K562 (cell line): Measurements from ENCODE around the gene ARL6IP6. TPM values are rescaled to one million over a fixed set of nuclear protein-coding genes. Genes with fewer than 3 reads are reported as not detected.
A peak's percentile ranks its signal among the peaks of the same experiment; 100 is the strongest.

Experiments
- ATAC-seq: fragments of 200-7000 bp; cut with Tn5 transposase; 3 replicates; pipeline ENCODE4 v1.9.1; 2020; ENCODE audit warnings: moderate library complexity
- BruUV-seq: library from RNA; stranded (reverse); fragments of 400-500 nt; replicated peaks from 2 replicates; lab custom pipeline; 2021; lab: Mats Ljungman, UMichigan
- CTCF ChIA-PET: fragments of 300-600 bp; formaldehyde crosslinking; extraction: SDS; loops from one replicate; lab custom pipeline; 2021; ENCODE audit warnings: low intra/inter-chr PET ratio; lab: Yijun Ruan, JAX
- POLR2A ChIA-PET: fragments of 300-600, 350-650 bp; sonication (Branson Sonifier 250); formaldehyde crosslinking; extraction: SDS; loops from one replicate; lab custom pipeline; 2021; ENCODE audit warnings: antibody characterized with exemption, inconsistent platforms; lab: Yijun Ruan, JAX
- DNase-seq, 4 experiments: peaks; one replicate each; pipeline versions ENCODE4 v3.0.0 to v3.0.0-alpha.2; 2011 to 2018; ENCODE audit warnings: low spot score in 3 of 4, mixed read lengths in 3 of 4; ENCODE audit errors: extremely low read depth in 1 of 4
- FAIRE-seq: peaks from 2 replicates; lab custom pipeline; 2011; peaks lifted over from hg19 to GRCh38; lab: Jason Lieb, UNC
- H2AFZ ChIP-seq: 2 replicates; pipeline ENCODE4 v1.6.0; 2011; ENCODE audit warnings: low read depth, low read length, control low read depth, inconsistent platforms
- H3K27ac ChIP-seq: fragments of 200-600 bp; 3 replicates; pipeline ENCODE4 v1.8.0; 2011; ENCODE audit warnings: low read depth, mild to moderate bottlenecking, control low read depth, inconsistent platforms, low read length, moderate library complexity, mixed read lengths; ENCODE audit errors: extremely low read depth
- H3K27me3 ChIP-seq, 2 experiments: fragments of 300-600 bp in 1 of 2; 2 replicates in 1 of 2; 3 replicates in 1 of 2; pipeline versions ENCODE4 v1.6.0 to v1.8.0; 2011; ENCODE audit warnings: inconsistent platforms in 2 of 2, low read length in 2 of 2, mild to moderate bottlenecking in 1 of 2, mixed read lengths in 1 of 2, moderate library complexity in 1 of 2; ENCODE audit not compliant: control insufficient read depth in 2 of 2, insufficient read depth in 2 of 2
- H3K36me3 ChIP-seq: fragments of 300-600 bp; 3 replicates; pipeline ENCODE4 v1.8.0; 2011; ENCODE audit warnings: mild to moderate bottlenecking, low read length, inconsistent platforms; ENCODE audit not compliant: control insufficient read depth, insufficient read depth
- H3K4me1 ChIP-seq, 2 experiments: fragments of 200-600 bp in 1 of 2; replicated peaks in 1 of 2; 2 replicates in 1 of 2; 3 replicates in 1 of 2; pipeline versions ENCODE4 v1.5.1 to v1.8.0; 2011; ENCODE audit warnings: inconsistent platforms in 2 of 2, low read length in 2 of 2, mild to moderate bottlenecking in 1 of 2, mixed read lengths in 1 of 2, moderate library complexity in 1 of 2; ENCODE audit not compliant: control insufficient read depth in 2 of 2, insufficient read depth in 2 of 2
- H3K4me2 ChIP-seq: 2 replicates; pipeline ENCODE4 v1.6.1; 2011; ENCODE audit warnings: low read length, control low read depth, inconsistent platforms, mixed read lengths; ENCODE audit not compliant: insufficient read depth
- H3K4me3 ChIP-seq: fragments of 200-600 bp; sonication (generic), shearing (Covaris generic); 2 replicates; pipeline ENCODE4 v1.5.1; 2016; ENCODE audit warnings: control low read depth, inconsistent platforms
- H3K79me2 ChIP-seq: fragments of 200-600 bp; 3 replicates; pipeline ENCODE4 v1.8.0; 2011; ENCODE audit warnings: low read length, inconsistent platforms; ENCODE audit not compliant: control insufficient read depth, insufficient read depth
- H3K9ac ChIP-seq, 2 experiments: 2 replicates each; pipeline versions ENCODE4 v1.6.0 to v1.6.1; 2011; ENCODE audit warnings: low read depth in 2 of 2, low read length in 2 of 2, control low read depth in 1 of 2, inconsistent platforms in 1 of 2, mild to moderate bottlenecking in 1 of 2, mixed read lengths in 1 of 2; ENCODE audit not compliant: insufficient read depth in 1 of 2
- H3K9me1 ChIP-seq: one replicate; pipeline ENCODE4 v1.6.0; 2011; ENCODE audit warnings: inconsistent platforms, mild to moderate bottlenecking, low read length, moderate library complexity; ENCODE audit not compliant: control insufficient read depth, insufficient read depth
- H3K9me3 ChIP-seq: replicated peaks from 2 replicates; pipeline ENCODE4 v1.5.1; 2011; ENCODE audit warnings: low read depth, low read length, inconsistent platforms; ENCODE audit not compliant: control insufficient read depth, insufficient read depth
- H4K20me1 ChIP-seq: replicated peaks from 2 replicates; pipeline ENCODE4 v1.6.1; 2011; ENCODE audit warnings: low read length, inconsistent platforms, mixed read lengths; ENCODE audit not compliant: control insufficient read depth, insufficient read depth
- CBFA2T2 ChIP-seq: fragments of 450-650 bp; conservative IDR thresholded peaks from 2 replicates; pipeline ENCODE4 v1.6.1; 2017; ENCODE audit warnings: mild to moderate bottlenecking
- CREBBP ChIP-seq: IDR thresholded peaks from one replicate; pipeline ENCODE4 v1.6.1; 2012; ENCODE audit warnings: low read depth, mild to moderate bottlenecking, control low read depth, inconsistent platforms, low read length
- CTBP1 ChIP-seq: fragments of 450-650 bp; IDR thresholded peaks from 2 replicates; pipeline ENCODE4 v1.6.1; 2016; ENCODE audit warnings: borderline replicate concordance
- KDM5B ChIP-seq: fragments of 200-600 bp; sonication (generic); IDR thresholded peaks from 2 replicates; pipeline ENCODE4 v1.6.1; 2012; ENCODE audit warnings: low read depth, mild to moderate bottlenecking, moderate library complexity, low read length, control low read depth, inconsistent platforms; ENCODE audit not compliant: insufficient replicate concordance
- SMAD4 ChIP-seq: fragments of 250-450 bp; sonication (Bioruptor Pico); conservative IDR thresholded peaks from 2 replicates; pipeline ENCODE4 v1.8.0; 2021; ENCODE audit warnings: inconsistent platforms, mild to moderate bottlenecking, moderate library complexity
- SMARCC2 ChIP-seq: fragments of 450-650 bp; IDR thresholded peaks from 2 replicates; pipeline ENCODE4 v1.6.1; 2017; ENCODE audit warnings: antibody characterized with exemption, moderate library complexity, mild to moderate bottlenecking, low read depth
- SREBF2 ChIP-seq: sonication (generic); formaldehyde crosslinking; IDR thresholded peaks from 2 replicates; pipeline ENCODE4 v1.4.0; 2020; ENCODE audit warnings: mild to moderate bottlenecking, missing genetic modification reagents
- TSC22D4 ChIP-seq: fragments of 450-650 bp; IDR thresholded peaks from 2 replicates; pipeline ENCODE4 v1.6.1; 2016; ENCODE audit warnings: missing genetic modification characterization, missing biosample characterization, control low read depth
- WHSC1 ChIP-seq: IDR thresholded peaks from one replicate; pipeline ENCODE4 v1.6.1; 2012; ENCODE audit warnings: low read length, control low read depth, inconsistent platforms
- XRCC5 ChIP-seq: fragments of 200-400 bp; formaldehyde crosslinking; IDR thresholded peaks from 2 replicates; pipeline ENCODE4 v1.6.1; 2017; ENCODE audit warnings: low read depth, mild to moderate bottlenecking, low read length
- WGBS: fragments of 100-300 bp; shearing (Covaris generic); methylation state at CpG from one replicate; pipeline ENCODE4 v1.1.6; 2016; ENCODE audit warnings: low coverage, mixed read lengths; ENCODE audit not compliant: insufficient coverage; ENCODE audit errors: missing lambda C conversion rate; 5-methylcytosine and 5-hydroxymethylcytosine counted together
- in situ Hi-C: fragments of 300-500 bp; cut with MboI; formaldehyde crosslinking; loops from 4 replicates; pipeline ENCODE4 v1.15.0; 2018; ENCODE audit warnings: inconsistent platforms, mixed read lengths
- intact Hi-C: fragments of 100-400 bp; cut with micrococcal nuclease; formaldehyde crosslinking; loops from 2 replicates; pipeline ENCODE4 v1.14.2; 2022
- polyA plus RNA-seq, 8 experiments: library from polyadenylated mRNA; depleted of rRNA in 4 of 8; stranded (reverse) in 5 of 8; unstranded in 3 of 8; fragments of >200 nt; fragmentation: Nextera tagmentation in 2 of 8; fragmentation: Illumina TruSeq in 1 of 8; extraction: Ambion mirVana in 2 of 8; extraction: Trizol in 1 of 8; gene quantifications; 2 replicates each; pipeline versions ENCODE4 v1.2.1 to v1.2.3, GENCODE V29; 2011 to 2014; ENCODE audit warnings: inconsistent platforms in 1 of 8, missing spikeins in 1 of 8
- total RNA-seq, 7 experiments: library from RNA; depleted of rRNA in 6 of 7; stranded (reverse); fragments of >200 nt in 6 of 7; fragmentation: Illumina TruSeq in 2 of 7; extraction: Trizol in 2 of 7; gene quantifications; 2 replicates each; pipeline versions ENCODE4 v1.2.1 to v1.2.3, GENCODE V29; 2011 to 2021; ENCODE audit warnings: low replicate concordance in 1 of 7
- TF ChIP-seq, protein P1 (sequence below): sonication (generic); formaldehyde crosslinking; IDR thresholded peaks from 2 replicates; pipeline ENCODE4 v1.8.1; 2023; ENCODE audit warnings: mild to moderate bottlenecking, missing genetic modification reagents, moderate library complexity
- TF ChIP-seq, protein P2 (sequence below): fragments of 250-450 bp; sonication (Bioruptor Pico); IDR thresholded peaks from 2 replicates; pipeline ENCODE4 v1.8.0; 2022; ENCODE audit warnings: moderate library complexity, mild to moderate bottlenecking, inconsistent platforms
- TF ChIP-seq, protein P3 (sequence below): fragments of 450-650 bp; formaldehyde crosslinking; IDR thresholded peaks from 2 replicates; pipeline ENCODE4 v1.4.0; 2020; ENCODE audit warnings: mild to moderate bottlenecking

Gene ARL6IP6
- total and polyA plus RNA-seq, 9 of the 15 experiments (the other 6 are each of a cell fraction or from before 2014, with no cell fraction given): 19.2 to 98.5 (median 36.2) TPM

DNA sequence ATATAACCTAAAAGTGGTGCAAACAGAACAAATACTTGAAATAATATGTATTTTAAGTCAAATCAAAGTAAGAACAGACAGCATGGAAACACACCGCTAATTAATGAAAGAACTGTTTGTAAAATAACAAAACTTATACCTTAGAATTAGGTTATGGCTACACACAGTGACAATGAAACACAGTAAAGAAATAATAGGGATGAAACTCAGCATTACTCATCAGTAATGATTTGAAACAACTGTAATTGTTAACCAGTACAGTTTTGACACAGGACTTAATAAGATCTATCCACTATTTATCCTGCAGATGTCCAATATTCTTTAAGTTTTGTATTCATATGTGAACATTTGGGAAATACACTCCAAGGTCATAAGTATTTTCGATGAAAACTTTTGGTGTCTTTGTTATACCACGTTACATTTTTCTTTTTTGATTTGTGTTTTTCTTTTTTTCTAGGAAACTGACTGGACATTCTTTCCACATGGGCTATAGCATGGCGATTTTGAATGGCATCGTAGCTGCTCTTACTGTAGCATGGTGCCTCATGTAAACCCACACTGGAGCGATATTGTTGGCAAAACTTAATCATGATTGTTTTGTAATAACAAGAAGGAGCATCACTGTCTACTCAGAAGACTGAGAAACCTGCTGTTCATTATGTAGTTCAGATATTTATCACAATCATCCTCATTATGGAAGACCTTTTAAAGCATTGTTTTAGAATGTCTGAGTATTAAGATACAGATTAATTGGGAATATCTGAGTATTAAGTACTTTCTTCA, 41.1 kb downstream of the ARL6IP6 start:
- peak; percentile 6 for FAIRE-seq
- Histone ChIP-seq H3K4me1 (no peaks in the 10 kb centered on the region), H3K36me3 (peaks cover 47% of the 10 kb centered on the region; the same call in 2 of the 3 replicates), H3K9me3 (no peaks in the 10 kb centered on the region), H3K9me1 (no peaks in the 10 kb centered on the region), H3K27me3 (no peaks in the 10 kb centered on the region), H4K20me1 (no peaks in the 10 kb centered on the region), H3K27ac (no peak overlapping the region), H3K79me2 (no peaks in the 10 kb centered on the region), H3K9ac (no peak overlapping the region), H3K4me3 (no peak overlapping the region)
- intact Hi-C loops: no loop called here
- WGBS: 93% methylated on average over 6 of the region's 6 CpGs
- DNase-seq: no peak
- POLR2A ChIA-PET: no interaction called here
- BruUV-seq: no TSS peak
- TF ChIP-seq CTBP1 (no peak), CBFA2T2 (no peak), SREBF2 (CRISPR knock-in tag) (no peak), XRCC5 (no peak), SMARCC2 (no peak), SMAD4 (CRISPR knock-in tag) (no peak), WHSC1 (no peak), TSC22D4 (tag) (no peak), CREBBP (no peak), KDM5B (no peak)
- TF ChIP-seq, protein P1, sequence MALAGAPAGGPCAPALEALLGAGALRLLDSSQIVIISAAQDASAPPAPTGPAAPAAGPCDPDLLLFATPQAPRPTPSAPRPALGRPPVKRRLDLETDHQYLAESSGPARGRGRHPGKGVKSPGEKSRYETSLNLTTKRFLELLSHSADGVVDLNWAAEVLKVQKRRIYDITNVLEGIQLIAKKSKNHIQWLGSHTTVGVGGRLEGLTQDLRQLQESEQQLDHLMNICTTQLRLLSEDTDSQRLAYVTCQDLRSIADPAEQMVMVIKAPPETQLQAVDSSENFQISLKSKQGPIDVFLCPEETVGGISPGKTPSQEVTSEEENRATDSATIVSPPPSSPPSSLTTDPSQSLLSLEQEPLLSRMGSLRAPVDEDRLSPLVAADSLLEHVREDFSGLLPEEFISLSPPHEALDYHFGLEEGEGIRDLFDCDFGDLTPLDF (CRISPR knock-in tag): no peak
- TF ChIP-seq, protein P2, sequence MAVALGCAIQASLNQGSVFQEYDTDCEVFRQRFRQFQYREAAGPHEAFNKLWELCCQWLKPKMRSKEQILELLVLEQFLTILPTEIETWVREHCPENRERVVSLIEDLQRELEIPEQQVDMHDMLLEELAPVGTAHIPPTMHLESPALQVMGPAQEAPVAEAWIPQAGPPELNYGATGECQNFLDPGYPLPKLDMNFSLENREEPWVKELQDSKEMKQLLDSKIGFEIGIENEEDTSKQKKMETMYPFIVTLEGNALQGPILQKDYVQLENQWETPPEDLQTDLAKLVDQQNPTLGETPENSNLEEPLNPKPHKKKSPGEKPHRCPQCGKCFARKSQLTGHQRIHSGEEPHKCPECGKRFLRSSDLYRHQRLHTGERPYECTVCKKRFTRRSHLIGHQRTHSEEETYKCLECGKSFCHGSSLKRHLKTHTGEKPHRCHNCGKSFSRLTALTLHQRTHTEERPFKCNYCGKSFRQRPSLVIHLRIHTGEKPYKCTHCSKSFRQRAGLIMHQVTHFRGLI (CRISPR knock-in tag): no peak
- TF ChIP-seq, protein P3, sequence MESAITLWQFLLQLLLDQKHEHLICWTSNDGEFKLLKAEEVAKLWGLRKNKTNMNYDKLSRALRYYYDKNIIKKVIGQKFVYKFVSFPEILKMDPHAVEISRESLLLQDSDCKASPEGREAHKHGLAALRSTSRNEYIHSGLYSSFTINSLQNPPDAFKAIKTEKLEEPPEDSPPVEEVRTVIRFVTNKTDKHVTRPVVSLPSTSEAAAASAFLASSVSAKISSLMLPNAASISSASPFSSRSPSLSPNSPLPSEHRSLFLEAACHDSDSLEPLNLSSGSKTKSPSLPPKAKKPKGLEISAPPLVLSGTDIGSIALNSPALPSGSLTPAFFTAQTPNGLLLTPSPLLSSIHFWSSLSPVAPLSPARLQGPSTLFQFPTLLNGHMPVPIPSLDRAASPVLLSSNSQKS (CRISPR knock-in tag): no peak
- TF ChIP-seq, all 486 proteins: peak for 0
- in situ Hi-C loops: no loop called here
- Histone ChIP-seq H2AFZ (no peak overlapping the region), H3K4me2 (no peak overlapping the region)
- CTCF ChIA-PET: interaction anchor here (0.6 kb wide), 1 partner anchor 26 kb away, joined by 3 read pairs; no protein-coding TSS in a partner anchor
- no peak for ATAC-seq
